HCEC 1CT (cell line): ENCODE data around the gene CELSR1.
"Not testable (repeated sequence)": the region's sequence is repeated elsewhere in the genome, so short reads cannot be mapped to it uniquely, and the experiment has no call there.

Experiments used
- DNase-seq: peaks from one replicate; pipeline ENCODE4 v3.0.0-alpha.2; 2017

Gene CELSR1

DNA sequence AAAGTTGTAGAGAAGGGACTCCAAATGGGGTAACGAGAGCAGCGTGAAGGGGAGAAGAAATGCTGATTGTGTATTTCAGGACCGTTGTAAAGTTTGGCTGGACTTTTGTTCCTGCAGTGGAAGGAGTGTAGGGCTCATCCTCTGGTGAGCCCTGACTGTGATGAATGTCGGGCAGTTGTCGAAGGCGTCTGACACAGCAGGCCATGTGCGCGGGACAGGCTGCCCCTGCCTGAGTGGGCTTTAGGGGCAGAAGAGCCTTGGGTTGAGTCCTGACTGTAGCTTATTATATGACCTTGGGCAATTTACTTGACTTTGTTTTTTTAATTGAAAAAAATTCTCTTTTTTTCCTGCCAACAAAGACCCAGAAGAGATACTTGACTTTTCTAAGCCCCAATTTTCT, 198.8 kb downstream of the CELSR1 start:
- no peak for DNase-seq

DNA sequence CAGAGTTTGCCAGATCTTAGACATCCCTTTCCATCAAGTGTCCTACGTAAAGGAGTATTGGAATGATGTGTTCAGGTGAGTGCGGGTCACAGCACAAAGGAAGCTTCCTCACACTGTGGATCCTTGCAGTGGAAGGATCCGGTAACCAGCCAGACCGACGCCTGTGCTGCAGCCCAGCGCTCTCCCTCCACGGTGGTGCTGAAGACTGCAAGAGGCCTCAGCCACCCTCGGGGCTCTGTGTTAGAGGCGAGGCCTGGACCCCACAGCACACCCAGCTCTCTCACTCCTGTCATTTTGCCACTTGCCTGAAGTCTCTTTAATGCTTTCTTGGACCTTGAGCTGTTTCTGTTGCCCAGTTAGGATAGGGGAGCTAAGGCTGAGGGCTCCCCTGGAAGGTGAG, 199.6 kb downstream of the CELSR1 start:
- DNase-seq, result no peak

DNA sequence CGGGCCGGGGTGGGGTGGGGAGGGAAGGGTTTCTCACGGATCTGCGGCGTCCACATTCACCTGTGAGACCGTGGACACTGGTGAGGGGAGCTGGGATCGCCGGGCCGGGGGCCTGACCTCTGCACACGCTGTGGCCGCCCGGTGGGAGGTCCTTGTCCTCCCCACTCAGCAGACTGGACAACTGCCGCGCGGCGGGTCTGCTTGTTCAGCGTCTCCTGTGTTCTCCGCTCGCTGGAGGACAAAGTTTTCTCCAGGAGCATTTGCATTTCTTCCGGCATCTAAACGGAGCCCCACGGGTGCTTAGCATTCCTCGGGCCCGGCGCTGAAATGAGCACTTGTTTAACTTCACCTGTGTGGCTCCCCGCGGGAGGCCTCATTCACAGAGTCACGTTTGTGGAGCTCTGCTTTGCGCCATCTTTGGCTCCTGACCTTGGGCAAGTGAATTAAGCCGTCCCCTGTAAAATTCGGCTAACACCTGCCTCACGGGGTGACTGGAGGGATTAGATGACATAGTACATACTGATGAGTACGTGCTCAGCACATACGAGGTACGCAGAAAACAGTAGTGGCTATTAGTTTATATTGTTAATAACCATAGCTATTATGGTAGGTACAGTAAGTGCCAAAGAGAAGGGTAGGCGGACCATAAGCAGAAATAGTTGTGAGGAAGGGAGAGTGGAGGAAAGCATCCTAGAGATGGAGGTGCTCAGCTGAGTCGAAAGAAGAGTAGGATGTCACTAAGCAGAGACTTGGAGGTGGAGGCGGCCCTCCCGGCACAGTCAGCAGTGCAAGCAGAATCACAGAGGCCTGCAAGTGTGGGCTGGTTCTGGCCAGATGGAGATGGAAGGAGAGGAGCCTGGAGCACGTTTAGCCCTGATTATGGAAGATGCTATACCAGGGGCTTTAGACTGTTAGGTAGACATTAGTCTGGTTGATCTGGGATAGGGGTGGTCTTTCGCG, 201.0 kb downstream of the CELSR1 start:
- no peak for DNase-seq

DNA sequence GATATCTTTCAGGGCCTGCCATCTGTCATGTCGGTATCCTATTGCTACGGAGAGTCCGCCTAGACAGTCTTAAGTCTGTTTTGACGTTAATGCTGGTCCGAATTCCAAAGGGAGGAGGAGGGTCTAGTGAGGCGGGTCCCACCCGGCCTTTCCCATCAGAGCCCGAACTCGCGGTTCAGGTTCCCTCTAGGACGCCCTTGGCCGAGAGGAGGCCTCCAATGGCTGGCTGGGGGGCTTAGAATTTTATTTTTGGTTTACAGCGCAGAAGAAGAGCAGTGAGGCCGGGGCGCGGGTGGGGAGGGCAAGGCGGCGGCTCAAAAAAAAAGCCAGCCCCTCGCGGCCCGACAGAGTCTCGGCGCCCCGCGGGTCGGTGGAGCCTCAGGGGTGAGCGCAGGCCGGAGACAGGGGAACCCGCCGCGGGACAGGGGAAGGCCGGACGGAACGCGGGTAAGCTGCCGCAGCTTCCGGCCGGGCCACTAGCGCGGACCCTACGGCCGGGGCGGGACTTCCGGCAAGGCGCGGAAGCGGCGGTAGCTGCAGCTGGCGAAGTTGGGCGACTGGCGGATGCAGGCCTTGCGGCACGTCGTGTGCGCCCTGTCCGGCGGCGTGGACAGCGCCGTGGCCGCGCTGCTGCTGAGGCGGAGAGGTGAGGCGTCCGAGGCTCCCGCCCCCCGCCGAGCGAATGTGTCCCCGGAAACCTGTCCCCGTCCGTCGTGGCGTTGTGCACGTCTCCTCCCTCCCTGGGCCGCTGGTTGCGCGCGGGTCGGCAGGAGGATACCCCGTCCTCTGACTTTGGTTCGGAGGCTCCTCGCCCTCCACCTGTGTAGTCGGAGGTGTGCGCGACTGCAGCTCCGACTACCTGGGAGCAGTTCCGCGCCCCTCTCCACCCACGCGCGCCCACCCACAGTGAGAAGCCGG, 202.0 kb downstream of the CELSR1 start, which contains the start of gene TRMU:
TRMU (plus strand) TSS at position 514 of the 918 bp plus-strand sequence; CDS start at position 565, 51 bp downstream.
- peak; percentile 91 for DNase-seq

DNA sequence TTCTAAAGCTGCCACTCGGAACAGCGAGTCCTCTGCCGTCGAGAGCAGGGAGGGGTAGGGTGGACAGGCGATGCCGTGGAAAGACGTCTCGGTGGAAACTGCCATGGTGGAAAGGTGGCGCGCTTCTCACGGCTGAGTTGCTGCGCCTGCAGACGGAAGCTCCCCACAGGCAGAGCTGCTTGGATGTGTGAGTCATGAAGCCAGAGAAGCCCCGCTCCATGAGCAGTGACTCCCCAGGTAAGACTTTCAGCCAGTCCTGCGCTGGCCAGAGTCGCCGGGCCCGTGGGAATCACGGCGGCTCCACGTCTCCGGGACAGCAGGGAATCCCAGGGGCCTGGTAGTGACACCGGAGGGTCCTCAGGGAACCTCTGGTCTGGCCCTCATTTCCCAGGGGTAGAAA, 205.9 kb downstream of the CELSR1 start:
- no peak for DNase-seq

DNA sequence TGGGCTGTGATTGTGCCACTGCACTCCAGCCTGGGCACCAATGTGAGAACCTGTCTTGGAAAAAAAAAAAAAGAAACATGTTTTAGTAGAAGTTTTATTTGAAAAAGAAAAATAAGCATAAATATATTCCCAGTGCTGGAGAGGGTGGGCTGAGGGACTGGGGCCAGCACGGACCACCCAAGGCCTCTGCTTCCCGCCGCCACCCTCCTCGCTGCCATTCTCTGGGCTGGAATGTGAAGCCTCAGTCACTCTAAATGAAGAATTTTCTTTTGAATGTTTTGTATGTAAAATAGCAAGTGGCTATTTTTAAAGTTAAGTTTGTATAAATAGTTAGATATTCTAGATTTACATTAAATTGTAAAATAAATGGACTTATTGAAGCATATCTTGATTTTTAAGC, 207.0 kb downstream of the CELSR1 start:
- no peak for DNase-seq

DNA sequence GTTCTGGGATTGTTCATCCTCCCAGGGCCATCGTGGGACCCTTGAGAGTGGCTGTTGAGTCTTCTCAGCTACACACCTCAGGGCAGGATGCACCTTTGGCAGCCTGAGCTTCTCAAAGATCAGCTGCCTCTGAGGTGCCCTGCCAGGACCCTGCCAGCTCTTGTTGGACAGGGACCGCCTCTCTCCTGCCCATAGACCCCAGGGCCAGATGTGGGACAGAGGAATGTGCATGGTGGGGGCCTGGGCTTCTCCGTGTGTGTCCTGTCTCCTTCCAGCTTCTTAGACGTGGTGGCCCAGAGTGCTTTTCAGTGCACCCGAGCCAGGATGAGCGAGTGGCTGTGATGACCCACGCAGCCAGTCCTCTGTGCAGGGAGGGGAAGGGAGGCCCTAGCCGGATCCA, 207.8 kb downstream of the CELSR1 start:
- no peak for DNase-seq

DNA sequence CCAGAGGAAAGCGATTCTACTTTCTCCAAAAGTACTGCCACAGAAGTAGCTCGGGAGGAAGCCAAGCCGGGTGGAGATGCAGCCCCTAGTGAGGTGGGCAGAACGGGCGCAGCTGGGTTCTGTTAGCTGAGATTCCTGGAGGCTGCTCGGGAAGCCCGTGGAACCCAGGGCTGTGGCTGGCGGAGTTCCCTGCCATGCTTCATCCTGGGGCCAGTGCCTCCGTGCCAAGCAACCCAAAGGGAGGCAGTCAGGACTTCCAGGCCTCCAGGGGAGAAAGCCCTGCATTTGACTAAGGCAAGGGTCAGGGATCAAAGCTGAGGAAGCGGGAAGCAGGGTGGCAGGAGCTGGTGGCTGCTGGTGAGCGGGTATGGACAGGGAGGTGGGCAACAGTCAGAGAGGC, 208.6 kb downstream of the CELSR1 start:
- DNase-seq, result no peak

DNA sequence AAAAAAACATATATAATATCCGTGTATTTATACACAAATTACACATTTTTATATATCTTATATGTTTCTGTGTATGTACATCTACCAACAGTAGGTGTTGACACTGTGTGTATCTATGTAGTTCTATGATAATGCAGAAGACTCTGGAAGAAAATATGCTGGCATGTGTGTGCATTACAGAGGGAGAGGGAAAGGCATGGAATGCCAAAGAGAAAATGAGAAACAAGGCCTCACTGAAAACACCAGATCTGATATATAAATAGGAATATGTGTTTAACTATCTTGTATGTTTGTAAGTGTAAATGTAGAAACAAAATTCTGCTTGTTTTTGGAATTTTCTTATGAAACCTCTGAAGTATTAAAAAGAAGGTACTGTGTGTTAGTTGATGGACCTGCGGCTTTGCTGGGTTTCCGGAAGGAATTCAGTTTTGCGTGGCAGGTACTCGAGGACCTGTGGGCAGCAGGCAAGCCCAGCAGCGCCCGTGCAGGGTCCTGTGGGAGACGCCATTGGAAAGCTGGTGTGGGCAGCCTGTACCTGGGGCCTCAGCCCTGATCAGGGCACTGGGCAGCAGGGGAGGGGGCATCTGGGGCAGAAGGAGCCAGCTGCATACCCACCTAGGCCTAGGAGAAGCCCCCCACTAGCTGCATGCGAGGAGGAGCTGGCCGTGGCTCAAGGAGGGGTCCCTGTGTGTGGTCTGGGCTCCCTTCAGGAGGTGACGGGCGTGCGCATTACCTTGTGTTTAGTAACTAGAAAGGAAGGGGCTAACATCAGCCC, 209.5 kb downstream of the CELSR1 start:
- no peak for DNase-seq

DNA sequence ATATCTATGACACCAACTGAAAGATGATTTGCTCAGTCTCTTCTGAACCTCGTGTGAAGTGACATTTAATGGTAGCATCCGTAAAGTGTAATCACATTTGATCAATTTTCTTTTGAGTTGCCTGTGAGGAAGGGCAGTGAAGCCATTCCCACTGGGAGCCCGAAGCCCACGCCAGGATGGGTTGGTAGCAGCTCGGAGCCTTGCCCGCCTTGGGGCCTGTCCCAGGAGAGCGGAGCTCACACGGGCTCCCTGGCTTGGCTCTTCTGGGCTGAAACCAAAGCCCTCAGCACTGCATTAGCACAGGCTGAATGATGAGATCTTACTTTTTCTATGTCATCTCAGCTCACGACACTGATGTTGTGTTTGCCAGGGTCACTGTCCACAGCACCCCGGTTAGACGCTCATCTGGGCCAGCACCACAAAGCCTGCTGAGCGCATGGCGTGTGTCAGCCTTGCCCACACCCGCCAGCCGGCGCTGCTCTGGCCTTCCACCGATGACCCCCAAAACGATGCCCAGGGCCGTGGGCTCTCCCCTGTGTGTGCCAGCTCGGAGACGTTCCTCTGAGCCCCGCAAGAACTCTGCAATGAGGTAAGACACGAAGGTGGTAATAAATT, 211.2 kb downstream of the CELSR1 start:
- no peak for DNase-seq

DNA sequence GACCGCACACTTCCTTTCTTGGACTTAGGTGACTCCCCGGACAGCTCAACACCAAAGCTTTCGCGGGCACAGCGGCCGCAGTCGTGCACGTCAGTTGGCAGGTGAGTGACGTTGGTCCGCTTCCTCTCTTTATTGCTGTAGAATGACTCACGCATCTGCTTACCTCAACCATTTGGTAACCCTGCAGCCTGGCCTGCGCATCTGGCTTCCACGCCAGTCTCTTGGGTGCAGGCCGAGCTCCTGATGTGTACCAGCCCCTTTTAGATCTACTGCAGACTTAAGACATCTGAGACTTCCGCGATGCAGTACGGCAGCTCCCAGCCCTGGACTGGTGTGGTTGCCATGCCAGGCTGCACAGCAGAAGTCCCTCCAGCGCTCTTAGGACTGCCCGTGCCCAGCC, 214.3 kb downstream of the CELSR1 start:
- DNase-seq, result no peak

DNA sequence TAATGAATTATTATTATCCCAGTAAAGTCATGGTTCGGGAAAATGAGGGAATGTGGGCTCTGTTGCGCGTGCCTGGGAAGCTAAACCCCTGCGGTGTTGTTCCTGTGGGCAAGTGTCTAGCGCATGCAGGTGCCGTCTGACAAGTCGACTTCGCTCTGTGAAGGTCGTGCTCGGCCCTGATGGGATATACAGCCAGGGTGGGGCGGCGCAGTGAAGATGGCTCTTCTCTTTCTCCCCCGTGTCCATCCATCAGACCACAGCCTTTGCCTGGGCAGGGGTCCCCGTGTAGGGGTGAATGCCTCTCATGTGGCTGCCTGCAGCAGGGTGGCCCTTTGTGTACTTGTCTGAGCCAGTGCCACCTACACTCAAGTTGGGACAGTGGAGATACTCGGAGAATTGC, 214.7 kb downstream of the CELSR1 start:
- no peak for DNase-seq

DNA sequence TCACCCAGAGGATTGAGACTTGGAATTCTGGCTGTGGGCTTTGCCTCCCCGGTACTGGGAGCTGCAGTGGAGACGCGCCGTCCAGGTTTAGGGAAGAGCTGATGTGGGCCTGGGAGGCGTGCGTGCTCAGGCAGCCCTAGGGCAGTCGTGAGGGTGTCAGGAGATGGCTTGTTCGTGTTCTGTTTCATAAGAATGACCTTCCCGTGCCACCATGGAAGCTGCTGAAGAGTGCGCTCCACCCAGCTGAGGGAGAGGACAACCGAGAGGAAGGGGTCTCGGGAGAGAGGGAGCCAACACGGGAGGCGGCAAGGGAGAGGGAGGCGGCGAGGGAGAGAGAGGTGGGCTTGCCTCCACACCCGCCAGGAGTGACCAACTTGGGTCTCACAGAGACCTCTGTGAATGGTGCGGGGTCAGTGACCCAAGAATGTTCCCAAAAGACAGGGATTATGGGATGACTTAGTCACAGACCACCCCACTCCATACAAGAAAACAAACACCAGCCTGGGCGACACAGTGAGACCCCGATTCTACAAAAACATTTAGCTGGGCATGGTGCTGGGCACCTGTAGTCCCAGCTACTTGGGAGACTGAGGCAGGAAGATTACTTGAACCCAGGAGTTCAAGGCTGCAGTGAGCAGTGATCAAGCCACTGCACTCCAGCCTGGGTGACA, 216.6 kb downstream of the CELSR1 start:
- DNase-seq, result no peak

DNA sequence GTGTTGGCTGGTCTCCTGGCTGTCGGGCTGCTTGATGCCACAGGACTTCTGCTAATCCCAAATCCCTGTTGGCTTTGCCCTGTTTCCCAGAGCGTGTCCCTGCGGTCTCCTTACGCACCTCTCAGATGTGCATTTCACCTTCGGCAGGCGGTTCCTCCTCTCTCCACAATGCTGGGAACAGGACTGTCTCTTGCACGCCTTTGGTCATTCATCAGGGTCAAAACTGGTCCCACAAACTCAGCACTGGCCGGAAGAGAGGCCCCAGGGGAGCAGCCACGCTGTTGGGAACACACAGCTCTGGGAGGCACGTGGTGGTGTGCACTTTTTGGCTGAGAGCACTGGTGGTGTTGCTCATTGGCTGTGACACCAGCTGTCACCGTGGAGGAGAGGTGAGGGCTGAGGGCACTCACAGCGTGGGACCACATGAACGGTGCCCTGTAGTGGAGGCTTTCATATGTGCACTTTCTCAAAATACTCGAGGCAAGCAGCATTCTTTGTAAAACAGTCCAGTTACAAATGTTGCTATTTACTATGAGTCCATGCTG, 217.2 kb downstream of the CELSR1 start:
- no peak for DNase-seq

DNA sequence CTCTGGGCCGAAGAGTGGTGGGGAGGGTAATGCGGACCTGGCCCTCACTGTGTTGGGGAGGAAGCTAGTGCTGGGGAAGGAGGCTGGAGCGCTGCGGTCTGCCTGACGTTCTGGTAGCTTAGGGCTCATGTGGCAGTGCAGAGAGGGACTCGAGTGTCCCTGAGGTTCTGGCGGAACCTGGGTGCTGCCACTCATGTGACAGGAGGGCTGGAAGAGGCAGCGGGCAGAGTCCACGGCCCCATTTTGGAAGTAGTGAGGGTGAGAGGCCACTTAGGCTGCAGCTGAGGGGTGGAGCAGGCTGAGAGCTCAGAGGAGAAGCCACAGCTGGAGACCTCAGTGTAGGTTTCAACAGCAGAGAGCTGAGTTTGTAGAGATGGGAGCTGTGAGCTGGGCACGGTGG, 218.1 kb downstream of the CELSR1 start:
- DNase-seq, result no peak

DNA sequence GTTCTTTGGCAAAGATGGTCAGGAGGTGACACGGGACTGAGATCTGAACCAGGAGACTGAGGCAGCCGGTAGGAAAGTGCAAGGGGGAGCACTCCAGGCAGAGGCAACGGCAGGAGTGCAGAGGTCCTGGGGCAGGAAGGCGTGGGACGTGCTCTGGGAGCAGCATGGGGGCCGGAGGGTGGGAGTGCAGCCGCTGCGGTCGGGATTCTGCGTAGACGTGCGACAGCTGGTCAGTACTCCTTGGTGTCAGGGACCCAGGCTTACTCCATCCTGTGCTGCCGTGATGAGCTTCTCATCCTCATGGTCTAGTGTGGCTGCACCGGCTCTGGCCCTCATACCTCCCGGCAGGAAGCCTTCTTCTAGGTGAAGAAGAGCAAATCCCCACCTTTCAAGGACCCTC, 218.8 kb downstream of the CELSR1 start:
- no peak for DNase-seq

DNA sequence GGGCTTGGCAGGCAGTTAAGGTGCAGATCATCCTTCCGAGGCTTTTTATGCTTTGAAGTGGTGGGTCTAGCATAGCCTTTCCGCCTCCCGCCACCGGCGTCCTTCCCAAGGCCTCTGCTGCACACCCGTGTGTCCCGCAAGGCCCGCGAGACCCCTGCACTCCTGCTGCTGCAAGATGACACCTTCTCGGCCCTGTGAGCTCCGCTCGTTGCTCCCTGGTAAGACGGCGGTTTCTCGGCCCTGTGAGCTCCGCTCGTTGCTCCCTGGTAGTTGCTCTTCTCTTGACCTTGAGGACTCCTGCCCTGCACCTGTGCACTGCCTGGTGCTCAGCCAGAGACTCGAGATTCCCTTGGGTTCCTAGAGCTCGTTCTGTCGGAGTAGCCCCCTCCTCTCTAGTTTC, 219.8 kb downstream of the CELSR1 start:
- no peak for DNase-seq

DNA sequence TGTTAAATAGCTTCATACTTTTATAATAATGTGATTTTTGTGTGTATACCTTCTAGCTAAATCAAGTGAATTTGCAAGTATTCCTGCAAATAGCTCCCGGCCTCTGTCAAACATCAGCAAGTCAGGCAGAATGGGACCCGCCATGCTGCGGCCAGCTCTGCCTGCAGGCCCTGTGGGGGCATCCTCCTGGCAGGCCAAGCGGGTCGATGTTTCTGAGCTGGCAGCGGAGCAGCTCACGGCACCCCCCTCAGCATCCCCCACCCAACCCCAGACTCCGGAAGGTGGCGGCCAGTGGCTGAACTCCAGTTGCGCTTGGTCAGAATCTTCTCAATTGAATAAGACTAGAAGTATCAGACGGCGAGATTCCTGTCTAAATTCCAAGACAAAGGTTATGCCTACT, 221.4 kb downstream of the CELSR1 start:
- no peak for DNase-seq

DNA sequence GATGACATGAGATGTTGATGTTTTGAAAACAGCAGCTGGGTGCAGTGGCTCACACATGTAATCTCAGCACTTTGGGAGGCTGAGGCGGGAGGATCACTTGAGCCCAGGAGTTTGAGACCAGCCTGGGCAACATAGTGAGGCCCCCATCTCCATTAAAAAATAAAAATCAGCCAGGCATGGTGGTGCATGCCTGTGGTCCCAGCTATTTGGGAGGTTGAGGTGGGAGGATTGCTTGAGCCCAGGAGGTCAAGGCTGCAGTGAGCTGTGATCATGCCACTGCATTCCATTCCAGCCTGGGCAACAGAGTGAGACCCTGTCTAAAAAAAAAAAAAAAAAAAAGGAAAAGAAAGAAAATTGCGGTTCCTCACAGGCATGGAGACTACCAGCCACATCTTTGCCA, 224.6 kb downstream of the CELSR1 start:
- DNase-seq, result not testable (repeated sequence)

DNA sequence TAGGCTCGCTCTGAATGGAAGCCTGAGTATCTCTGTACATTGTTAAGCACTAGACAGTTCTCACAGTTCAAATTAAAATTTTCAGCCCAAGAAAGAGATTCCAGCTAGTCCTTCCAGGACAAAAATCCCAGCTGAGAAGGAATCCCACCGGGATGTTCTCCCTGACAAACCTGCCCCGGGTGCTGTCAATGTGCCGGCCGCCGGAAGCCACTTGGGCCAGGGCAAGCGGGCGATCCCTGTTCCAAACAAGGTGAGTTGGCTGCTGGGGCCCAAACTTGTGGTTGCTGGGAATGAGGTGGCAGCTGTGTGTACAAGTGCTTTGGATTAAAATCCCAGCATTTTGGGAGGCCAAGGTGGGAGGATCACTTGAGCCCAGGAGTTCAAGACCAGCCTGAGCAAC, 225.4 kb downstream of the CELSR1 start:
- DNase-seq, result no peak
